ENCODE results near the gene SHLD1.

The SHLD1 gene

DNA sequence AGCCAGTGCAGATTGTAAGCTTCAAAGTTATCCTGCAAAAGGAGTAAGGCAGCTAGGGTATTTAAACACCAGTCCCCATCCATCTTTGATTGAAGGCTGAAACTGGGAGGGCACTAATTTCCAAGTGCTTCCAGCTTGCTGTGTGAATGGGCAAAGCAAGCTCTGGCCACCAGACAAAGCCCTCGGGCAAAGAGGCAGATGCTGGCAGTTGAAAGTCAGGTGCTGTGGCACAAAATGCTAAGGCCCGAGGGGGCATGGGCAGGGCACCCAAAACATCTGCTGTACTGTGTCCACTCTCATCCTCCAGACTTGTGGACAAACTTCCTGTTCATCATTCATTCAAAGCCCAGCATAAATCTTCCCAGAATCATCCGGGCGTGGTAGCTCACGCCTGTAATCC is 137.2 kb downstream of the SHLD1 start:
- Histone ChIP-seq H3K36me3 (ENCODE audit: low read length) (no peaks in the 10 kb centered on the region), H3K4me3 (ENCODE audit: insufficient read depth, low read length, poor library complexity, severe bottlenecking) (no peak overlapping the region), H2AFZ (ENCODE audit: low read depth, low read length, severe bottlenecking) (no peak overlapping the region), H3F3A (ENCODE audit: insufficient read depth) (no peaks in the 10 kb centered on the region), H4K20me1 (ENCODE audit: low read depth, low read length) (no peaks in the 10 kb centered on the region), H3K9me3 (ENCODE audit: insufficient read depth, low read length) (no peaks in the 10 kb centered on the region), H3K27ac (ENCODE audit: low read depth, low read length) (no peak overlapping the region), H3K27me3 (ENCODE audit: low read length) (no peaks in the 10 kb centered on the region), H3K9me2 (replicated peaks; ENCODE audit: insufficient read depth, low read length) (no peaks in the 10 kb centered on the region), H3K79me2 (ENCODE audit: insufficient read depth, low read length) (no peaks in the 10 kb centered on the region), H3K9ac (ENCODE audit: low read length) (no peak overlapping the region), H3K4me2 (ENCODE audit: low read depth, low read length, poor library complexity, severe bottlenecking) (no peak overlapping the region)
- TF ChIP-seq CTCF (IDR thresholded peaks at IDR 0.05; ENCODE audit: insufficient read depth, low read length, poor library complexity, severe bottlenecking) (no peak), EZH2phosphoT487 (conservative IDR thresholded peaks at IDR 0.05; ENCODE audit: low read length) (no peak)

GRCh38 chr20:5888041-5888440 is 137.8 kb downstream of the SHLD1 start:
- Histone ChIP-seq H3K9ac (ENCODE audit: low read length) (no peak overlapping the region), H3K27me3 (ENCODE audit: low read length) (no peaks in the 10 kb centered on the region), H3K9me3 (ENCODE audit: insufficient read depth, low read length) (no peaks in the 10 kb centered on the region), H3K9me2 (replicated peaks; ENCODE audit: insufficient read depth, low read length) (no peaks in the 10 kb centered on the region), H3K4me3 (ENCODE audit: insufficient read depth, low read length, poor library complexity, severe bottlenecking) (no peak overlapping the region), H4K20me1 (ENCODE audit: low read depth, low read length) (no peaks in the 10 kb centered on the region), H3F3A (ENCODE audit: insufficient read depth) (no peaks in the 10 kb centered on the region), H3K36me3 (ENCODE audit: low read length) (no peaks in the 10 kb centered on the region), H3K4me2 (ENCODE audit: low read depth, low read length, poor library complexity, severe bottlenecking) (no peak overlapping the region), H2AFZ (ENCODE audit: low read depth, low read length, severe bottlenecking) (no peak overlapping the region), H3K27ac (ENCODE audit: low read depth, low read length) (no peak overlapping the region), H3K79me2 (ENCODE audit: insufficient read depth, low read length) (no peaks in the 10 kb centered on the region)
- TF ChIP-seq EZH2phosphoT487 (conservative IDR thresholded peaks at IDR 0.05; ENCODE audit: low read length): no peak
- TF ChIP-seq CTCF (IDR thresholded peaks at IDR 0.05; ENCODE audit: insufficient read depth, low read length, poor library complexity, severe bottlenecking): no peak

DNA sequence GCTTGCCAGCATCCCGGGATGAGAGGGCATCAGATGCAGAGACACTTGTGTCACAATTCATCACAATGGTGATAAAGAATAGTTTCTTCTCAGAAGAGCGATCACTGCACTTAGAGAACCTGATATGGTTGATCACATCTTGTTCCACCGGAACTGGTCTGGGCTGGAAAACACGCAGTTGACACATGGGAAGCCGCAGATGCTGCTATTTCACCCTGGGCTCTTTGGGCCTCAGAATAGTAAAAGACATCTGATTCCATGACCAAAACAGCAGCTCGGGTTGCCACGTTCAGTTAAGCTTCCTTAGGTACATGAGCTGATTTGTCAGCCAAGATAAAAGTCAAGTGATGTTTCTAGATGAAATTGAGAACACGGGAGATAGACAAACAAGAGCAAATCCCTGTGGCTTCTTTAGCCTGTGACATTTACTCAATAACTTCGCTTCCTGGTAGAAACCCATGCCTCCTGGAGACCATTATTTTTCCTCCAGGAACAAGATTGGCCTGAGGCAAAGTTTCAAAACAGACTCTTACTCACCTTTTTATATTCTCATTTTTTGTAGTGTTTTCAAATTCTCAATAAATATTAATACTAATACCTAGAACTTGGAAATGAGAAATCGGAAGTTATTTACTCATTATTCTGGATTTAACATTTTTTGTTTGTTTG is 140.7 kb downstream of the SHLD1 start:
- no peak overlapping the region for H3K9ac ChIP-seq (ENCODE audit: low read length)
- H3K27ac ChIP-seq (ENCODE audit: low read depth, low read length): no peak overlapping the region

More for the DNA sequence above, 140.7 kb downstream of the SHLD1 start:
- Histone ChIP-seq H3K36me3 (ENCODE audit: low read length) (no peaks in the 10 kb centered on the region), H3K4me2 (ENCODE audit: low read depth, low read length, poor library complexity, severe bottlenecking) (no peak overlapping the region), H3K79me2 (ENCODE audit: insufficient read depth, low read length) (no peaks in the 10 kb centered on the region), H3K9me3 (ENCODE audit: insufficient read depth, low read length) (no peaks in the 10 kb centered on the region), H4K20me1 (ENCODE audit: low read depth, low read length) (no peaks in the 10 kb centered on the region), H2AFZ (ENCODE audit: low read depth, low read length, severe bottlenecking) (no peak overlapping the region), H3K4me3 (ENCODE audit: insufficient read depth, low read length, poor library complexity, severe bottlenecking) (no peak overlapping the region), H3K9me2 (replicated peaks; ENCODE audit: insufficient read depth, low read length) (no peaks in the 10 kb centered on the region), H3K27me3 (ENCODE audit: low read length) (no peaks in the 10 kb centered on the region), H3F3A (ENCODE audit: insufficient read depth) (no peaks in the 10 kb centered on the region)
- TF ChIP-seq CTCF (IDR thresholded peaks at IDR 0.05; ENCODE audit: insufficient read depth, low read length, poor library complexity, severe bottlenecking) (no peak), EZH2phosphoT487 (conservative IDR thresholded peaks at IDR 0.05; ENCODE audit: low read length) (no peak)
